HG03558 (cell line): ENCODE data around the gene LIPG.

ENCODE experiments used
- ATAC-seq: cut with Tn5 transposase; IDR thresholded peaks from one replicate; pipeline ENCODE4 v1.9.1; 2021; ENCODE audit warnings: moderate number of reproducible peaks; ENCODE audit not compliant: unreplicated experiment; ENCODE audit errors: extremely low read depth

Gene LIPG

GRCh38 chr18:49628881-49629795 lies 67.3 kb downstream of the LIPG start:
- no peak for ATAC-seq

GRCh38 chr18:49630246-49630699 lies 68.4 kb downstream of the LIPG start:
- no peak for ATAC-seq

GRCh38 chr18:49631146-49631866 lies 69.4 kb downstream of the LIPG start:
- ATAC-seq: no peak

- no peak for ATAC-seq
Observed at GRCh38 chr18:49632588-49632987, 70.7 kb downstream of the LIPG start.

- no peak for ATAC-seq
Observed at GRCh38 chr18:49638209-49638785, 76.4 kb downstream of the LIPG start.

GRCh38 chr18:49638891-49639557 lies 77.2 kb downstream of the LIPG start:
- ATAC-seq: no peak

- ATAC-seq: no peak
Observed at GRCh38 chr18:49639643-49640391, 78.0 kb downstream of the LIPG start.

- ATAC-seq: no peak
Observed at GRCh38 chr18:49640741-49641140, 78.9 kb downstream of the LIPG start.

- ATAC-seq: no peak
Observed at GRCh38 chr18:49645196-49645595, 83.3 kb downstream of the LIPG start.

GRCh38 chr18:49645841-49646351 lies 84.0 kb downstream of the LIPG start:
- ATAC-seq: no peak

GRCh38 chr18:49646873-49647272 lies 85.0 kb downstream of the LIPG start:
- no peak for ATAC-seq

GRCh38 chr18:49647496-49648168 lies 85.8 kb downstream of the LIPG start:
- no peak for ATAC-seq

- no peak for ATAC-seq
Observed at GRCh38 chr18:49648326-49648725, 86.5 kb downstream of the LIPG start.
